Panc1 (cell line): ENCODE results near the gene CYP4V2.

ENCODE experiments used
- CTCF ChIP-seq: fragments of 450-650 bp; IDR thresholded peaks from 2 replicates; pipeline ENCODE4 v1.5.1; 2017; ENCODE audit warnings: mild to moderate bottlenecking
- POLR2AphosphoS5 ChIP-seq: IDR thresholded peaks from 2 replicates; pipeline ENCODE4 v1.6.1; 2012; ENCODE audit warnings: mild to moderate bottlenecking, low read depth, low read length, moderate library complexity
- REST ChIP-seq, 2 experiments: IDR thresholded peaks; 2 replicates each; pipeline ENCODE4 v1.6.1; 2011 to 2012; ENCODE audit warnings: low read depth in 2 of 2, control low read depth in 1 of 2, low read length in 1 of 2, mild to moderate bottlenecking in 1 of 2, moderate library complexity in 1 of 2; ENCODE audit not compliant: insufficient read depth in 1 of 2
- SIN3A ChIP-seq: IDR thresholded peaks from 2 replicates; pipeline ENCODE4 v1.6.1; 2012; ENCODE audit warnings: low read depth, mild to moderate bottlenecking, low read length, moderate library complexity, borderline replicate concordance; ENCODE audit not compliant: insufficient read depth
- TCF7L2 ChIP-seq: IDR thresholded peaks from 2 replicates; pipeline ENCODE4 v1.6.1; 2011; ENCODE audit warnings: mild to moderate bottlenecking, low read depth, low read length, inconsistent platforms

- TF ChIP-seq CTCF (no peak), POLR2AphosphoS5 (no peak), REST (IDR thresholded peaks at IDR 0.05; ENCODE audit: insufficient read depth in 1 of 2, low read depth in 2 of 2, low read length in 1 of 2) (no peak), TCF7L2 (no peak), SIN3A (no peak)
Observed at GRCh38 chr4:186228514-186228894, 37.1 kb downstream of the CYP4V2 start.
